HG03103 (cell line): ENCODE data around the gene RPS6KL1.

ENCODE experiments used
- ATAC-seq: cut with Tn5 transposase; IDR thresholded peaks from one replicate; pipeline ENCODE4 v1.9.1; 2021; ENCODE audit warnings: low read depth; ENCODE audit not compliant: unreplicated experiment

The RPS6KL1 gene

DNA sequence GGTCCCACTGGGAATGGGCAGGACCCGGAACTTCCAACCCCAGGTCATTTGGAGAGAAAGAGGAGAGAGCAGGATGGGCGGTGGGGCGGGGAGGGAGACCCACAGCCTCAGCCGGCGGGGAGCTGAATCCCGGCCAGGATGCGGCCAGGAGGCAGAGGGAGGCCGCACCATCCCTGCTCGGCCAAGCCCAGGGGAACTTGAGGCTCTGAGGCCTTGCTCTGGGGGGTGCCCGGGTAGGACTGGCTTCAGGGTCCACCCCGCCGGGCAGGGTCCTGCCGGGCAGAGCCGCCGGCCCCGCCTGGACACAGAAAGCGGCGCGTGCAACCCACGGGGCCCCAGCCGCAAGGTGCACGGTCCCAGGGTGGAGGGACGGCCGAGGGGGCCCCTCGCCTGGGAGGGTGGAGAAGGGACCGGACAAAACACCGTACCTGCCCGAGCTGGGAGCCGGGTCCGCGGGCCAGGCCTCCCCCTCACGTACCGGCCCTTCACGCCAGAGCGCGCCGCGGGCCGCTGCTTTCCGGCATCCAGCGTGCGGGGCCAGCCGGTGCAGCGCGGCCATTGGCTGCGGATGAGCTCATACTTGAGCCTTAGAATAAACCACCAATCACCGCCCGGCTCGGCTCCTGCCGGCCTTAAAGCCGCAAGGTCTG lies at the start of gene RPS6KL1:
RPS6KL1 (minus strand) TSS at position 509 of the 650 bp plus-strand sequence. CDS start 1,719 bp downstream, outside the sequence.
- ATAC-seq = peak; percentile 91

GRCh38 chr14:74968811-74969210 lies 45.8 kb upstream of the RPS6KL1 start:
- no peak for ATAC-seq

DNA sequence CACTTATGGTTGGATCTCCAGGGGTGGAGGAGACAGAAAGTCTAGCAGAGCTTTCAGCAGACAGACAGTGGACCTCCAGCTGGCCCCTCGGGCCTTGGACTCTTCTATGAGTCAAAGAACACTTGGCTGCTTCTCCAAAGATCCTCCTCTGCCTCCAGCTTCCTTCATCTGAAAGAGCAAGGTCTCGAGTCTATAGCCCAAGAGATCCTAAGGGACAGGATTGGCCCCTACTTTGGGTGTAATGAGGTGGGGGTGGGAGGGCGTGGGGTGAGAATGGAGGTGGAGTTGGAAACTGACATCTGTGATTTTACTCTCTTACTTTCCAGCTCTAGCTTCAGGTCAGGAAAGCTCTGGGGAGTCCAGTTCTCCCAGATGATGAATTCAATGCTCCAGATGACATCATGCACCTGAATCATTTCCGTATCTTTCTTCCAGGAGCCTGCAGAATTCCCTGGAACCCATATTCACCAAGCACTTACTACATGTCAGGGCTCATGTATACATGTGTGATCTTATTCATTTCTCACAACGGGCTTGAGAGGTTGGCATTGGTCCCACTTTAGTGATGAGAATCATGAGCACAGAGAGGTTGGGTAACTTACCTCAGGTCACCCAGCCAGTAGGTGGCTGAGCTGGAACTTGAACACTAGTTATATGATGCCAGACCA lies 42.6 kb upstream of the RPS6KL1 start:
- no peak for ATAC-seq

- ATAC-seq = no peak
These were observed 41.9 kb upstream of the RPS6KL1 start for GRCh38 chr14:74964787-74965485.

DNA sequence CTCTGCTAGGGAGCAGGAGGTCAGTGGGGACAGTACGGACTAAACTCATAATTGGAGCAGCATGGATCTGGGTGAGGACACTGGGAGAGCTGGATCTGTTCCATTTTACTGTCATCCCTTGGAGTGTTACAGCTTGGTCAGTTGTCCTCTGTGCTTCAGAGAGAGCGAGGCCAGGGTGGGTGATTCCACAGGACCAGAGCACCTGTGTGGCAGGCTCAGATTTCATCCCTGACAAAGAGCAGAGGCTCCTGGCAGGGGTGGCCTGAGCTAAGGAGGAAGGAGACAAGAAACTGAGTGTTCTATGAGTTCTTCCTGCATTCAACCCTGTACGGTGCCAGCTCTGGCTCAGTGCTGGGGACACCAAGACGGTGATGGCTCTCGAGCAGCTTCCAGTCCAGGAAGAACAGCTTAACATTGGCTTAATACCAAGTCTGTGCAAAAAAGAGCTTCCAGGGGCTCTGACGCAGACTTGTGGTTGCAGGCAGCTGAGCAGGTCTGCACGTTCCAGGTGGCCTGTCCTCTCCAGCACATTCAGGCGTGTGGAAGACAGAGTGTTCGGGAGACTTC lies 40.7 kb upstream of the RPS6KL1 start:
- no peak for ATAC-seq

DNA sequence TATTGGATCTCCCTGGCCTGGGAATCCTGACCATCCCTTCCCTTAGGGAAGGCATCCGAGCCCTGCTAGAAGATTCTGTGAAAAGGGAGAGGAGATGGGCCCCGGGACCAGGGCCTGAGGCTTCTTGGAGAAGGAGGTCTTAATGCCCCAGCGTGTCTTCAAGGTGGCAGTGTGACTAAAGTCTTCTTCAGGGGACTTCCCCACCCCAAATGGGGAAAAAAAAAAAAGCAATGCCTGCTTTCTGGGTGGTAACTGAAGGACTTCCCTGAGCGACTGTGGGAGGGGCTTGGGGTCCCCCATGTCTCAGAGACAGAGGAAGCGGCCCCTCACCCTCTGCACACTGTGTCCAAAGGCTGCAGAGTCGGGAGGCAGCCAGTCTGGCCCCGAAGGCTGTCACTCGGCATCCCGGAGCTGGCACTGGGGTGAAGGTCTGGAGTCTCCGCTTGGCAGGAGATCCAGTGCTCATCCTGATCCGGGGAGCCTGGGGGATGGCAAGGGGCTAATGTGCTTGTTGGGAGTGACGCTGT lies 40.2 kb upstream of the RPS6KL1 start:
- no peak for ATAC-seq

- ATAC-seq = no peak
These were observed 39.4 kb upstream of the RPS6KL1 start for GRCh38 chr14:74962493-74962892.

DNA sequence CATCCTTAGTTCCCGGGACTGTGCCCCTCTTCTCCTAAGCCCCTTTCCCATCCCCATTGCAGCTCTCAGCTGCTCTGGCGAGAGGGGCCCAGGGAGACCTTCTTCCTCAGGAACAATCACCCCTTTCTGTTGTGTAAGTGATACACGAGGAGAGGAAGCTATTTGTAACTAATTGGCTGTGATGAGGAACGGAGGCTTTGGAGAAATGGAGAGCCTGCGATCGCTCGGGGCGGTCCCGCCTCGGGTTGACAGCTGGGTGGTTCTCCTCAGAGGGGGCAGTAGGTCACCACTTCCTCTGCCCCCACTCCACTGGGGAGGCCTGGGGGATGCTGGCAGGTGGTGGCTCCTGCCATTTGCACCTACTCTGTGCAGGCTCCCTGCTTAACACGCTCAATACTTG lies 39.0 kb upstream of the RPS6KL1 start:
- ATAC-seq = no peak

DNA sequence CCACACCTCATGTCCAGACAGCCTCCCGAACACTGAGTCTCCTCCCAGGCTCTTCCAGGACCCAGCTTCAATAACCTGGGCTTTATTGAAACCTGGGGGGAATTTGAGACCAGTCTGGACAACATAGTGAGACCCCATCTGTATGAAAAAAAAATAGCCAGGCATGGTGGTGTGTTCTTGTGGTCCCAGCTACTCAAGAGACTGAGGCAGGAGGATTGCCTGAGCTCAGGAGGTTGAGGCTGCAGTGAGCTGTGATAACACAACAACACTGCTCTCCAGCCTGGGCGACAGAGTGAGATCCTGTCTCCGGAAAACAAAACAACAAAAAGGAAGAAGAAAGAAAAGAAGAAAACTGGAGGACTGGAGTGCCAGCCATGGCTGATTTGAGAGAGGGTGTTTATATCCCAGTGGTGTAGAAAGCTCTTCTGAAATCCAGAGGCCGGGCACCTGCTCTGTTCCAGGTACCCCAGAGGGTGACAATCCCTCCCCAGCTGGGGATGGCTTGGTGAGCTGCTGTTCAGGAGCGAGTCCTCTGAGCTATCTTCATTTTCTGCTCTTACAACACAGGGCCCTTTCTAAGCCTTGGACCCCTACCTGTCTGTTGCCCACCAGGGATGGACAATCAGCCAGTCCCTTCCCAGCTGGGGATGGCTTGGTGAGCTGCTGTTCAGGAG lies 38.3 kb upstream of the RPS6KL1 start:
- no peak for ATAC-seq

- ATAC-seq = no peak
These were observed 37.7 kb upstream of the RPS6KL1 start for GRCh38 chr14:74960736-74961135.

GRCh38 chr14:74959596-74960180 lies 36.6 kb upstream of the RPS6KL1 start:
- ATAC-seq = no peak

DNA sequence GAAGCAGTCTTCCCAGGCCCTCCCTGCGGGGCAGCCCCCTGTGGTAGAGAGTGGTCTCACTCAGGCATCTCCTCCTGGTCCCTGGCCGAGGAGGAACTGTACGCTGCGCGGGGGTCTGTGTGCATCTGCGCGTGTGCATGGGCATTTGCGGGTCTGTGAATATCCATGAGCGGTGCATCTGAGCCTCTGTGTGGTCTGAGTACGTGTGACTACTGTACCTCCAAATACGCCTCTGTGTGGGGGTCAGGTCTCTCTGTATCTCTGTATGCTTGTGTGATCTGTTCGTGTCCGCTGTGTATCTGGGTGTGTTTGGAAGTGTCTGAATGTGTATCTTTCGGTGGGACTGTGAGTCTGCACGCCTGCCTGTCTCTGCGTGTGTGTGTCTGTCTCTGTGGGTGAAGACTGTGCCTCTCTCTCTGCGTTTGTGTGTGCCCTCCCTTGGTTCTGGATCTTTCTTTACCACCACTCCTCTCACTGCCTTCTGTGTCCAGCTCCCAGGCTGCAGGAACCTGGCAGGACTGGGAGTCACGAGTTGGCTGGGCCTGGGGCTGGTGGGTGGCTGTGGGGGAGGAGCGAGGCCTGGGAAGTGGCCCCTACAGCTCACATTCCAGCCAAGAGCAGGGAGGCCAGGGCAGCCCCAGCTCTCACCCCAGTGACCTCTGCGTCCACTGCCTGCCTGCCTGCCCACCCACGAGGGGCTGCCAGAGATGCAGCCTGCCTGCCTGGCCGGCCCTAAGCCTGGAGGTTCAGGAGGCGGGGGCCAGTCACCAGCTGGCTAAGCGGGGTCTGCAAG lies 33.4 kb upstream of the RPS6KL1 start:
- ATAC-seq = no peak

DNA sequence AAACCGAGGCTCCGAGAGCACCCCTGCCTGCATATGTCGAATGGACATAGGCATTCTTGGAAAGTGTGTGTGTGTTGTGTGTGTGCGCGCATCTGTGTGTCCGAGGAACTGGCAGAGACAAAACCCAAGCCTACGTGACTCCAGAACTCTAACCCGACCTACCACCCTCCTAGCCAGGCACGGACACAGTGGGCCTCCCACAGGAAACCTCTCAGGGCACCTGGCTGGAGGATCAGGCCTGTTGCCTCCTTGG lies 32.9 kb upstream of the RPS6KL1 start:
- ATAC-seq = no peak

DNA sequence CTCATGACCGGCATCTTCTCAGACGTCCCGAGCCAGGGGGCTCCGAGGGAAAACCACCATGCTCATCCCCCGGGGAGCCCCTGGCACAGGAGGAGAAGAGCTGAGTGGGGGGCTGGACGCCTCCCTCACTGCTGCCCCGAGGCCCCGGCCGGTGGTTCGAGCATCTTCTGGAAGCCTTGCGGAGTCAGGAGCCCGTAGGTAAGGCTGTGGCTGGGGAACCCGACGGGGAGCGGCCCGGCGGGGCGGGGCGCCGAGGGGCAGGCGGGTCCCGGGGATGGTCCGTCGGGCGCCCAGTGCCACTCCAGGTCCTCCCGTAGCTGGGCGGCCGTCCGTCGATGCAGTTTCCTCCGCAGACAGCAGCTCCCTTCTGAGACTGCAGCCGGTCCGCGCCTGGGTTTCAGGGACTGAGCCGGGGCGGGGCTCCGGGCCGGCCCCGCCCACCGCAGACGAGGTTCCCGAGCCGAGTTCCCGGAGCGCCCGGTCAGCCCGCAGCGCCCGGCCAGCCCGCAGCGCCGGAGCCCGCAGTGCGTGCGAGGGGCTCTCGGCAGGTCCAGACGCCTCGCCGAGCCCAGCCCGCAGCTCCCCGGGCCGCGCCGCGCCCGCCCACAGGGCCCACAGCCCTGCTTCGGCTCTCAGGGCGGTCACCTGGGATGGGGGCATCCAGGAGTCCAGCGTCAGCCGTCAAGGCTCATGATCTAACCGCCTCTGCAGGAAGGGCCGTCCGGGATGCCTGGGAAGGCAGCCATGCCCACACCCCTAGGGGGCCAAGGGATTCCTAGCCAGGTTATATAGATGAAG lies 32.4 kb upstream of the RPS6KL1 start, which contains the start of gene PGF:
PGF (minus strand) TSS at position 369 of the 798 bp plus-strand sequence; CDS start at position 14, 355 bp downstream.
- ATAC-seq = no peak

- ATAC-seq = no peak
These were observed 31.8 kb upstream of the RPS6KL1 start for GRCh38 chr14:74954947-74955228.

GRCh38 chr14:74954232-74954946 lies 31.3 kb upstream of the RPS6KL1 start:
- ATAC-seq = no peak

DNA sequence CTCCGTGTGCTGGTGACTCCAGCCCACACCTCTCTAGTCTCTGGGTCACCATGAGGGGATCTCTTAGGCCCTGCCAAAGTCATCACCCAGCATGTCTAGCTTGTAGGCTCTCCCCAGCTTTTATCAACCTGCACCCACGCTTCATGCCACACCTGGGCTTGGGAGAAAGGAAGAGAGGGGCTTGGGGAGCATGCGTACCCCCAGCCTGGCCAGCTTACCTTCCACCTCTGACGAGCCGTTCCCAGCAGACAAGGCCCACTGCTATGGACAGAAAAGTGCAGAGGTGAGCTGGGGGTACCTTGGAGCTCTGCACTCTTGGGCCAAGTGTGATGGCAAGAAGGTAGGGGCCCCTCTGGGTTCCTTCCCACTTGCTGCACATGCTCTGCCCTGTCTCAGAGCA lies 30.6 kb upstream of the RPS6KL1 start:
- no peak for ATAC-seq

DNA sequence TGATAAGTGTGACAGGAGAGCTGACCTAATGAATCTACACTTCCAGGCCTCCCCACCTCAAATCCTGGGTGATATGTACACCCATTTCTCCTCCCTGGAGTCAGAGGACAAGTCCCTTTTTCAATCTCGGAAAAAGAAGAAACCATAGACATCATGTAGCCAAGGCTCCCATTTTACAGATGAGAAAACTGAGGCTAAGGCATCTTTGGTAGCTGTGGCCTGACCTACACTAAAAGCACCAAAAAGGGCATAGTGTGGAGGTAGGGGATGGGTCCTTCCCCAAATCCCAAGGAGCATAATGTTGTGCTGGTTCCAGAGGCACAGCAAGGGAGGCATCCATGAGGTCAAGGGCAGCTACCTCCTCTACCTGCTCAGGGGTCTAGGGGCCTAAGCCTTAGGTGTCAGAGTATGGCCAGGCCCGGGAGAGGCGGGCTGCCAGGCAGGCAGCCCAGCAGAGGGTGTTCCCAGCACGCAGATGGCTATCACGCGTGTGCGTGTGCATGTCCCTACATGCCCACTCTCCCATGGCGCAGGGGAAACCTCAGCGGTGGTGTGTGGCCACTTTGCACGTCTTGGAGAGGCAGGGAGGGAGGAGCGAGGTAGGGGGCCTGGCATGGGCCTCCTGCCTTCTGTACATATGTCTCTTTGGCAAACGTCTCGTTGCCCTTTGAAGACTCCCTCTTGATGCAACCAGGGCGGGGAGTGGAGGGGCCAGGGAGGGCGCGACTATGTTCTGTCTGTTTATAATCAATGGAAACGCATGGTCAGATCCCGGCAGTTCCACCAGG lies 29.8 kb upstream of the RPS6KL1 start:
- ATAC-seq = no peak
